Neural cell (in vitro differentiated cells): ENCODE measurements around the gene BMPR1A. TPM values are rescaled to one million over a fixed set of nuclear protein-coding genes. Genes with fewer than 3 reads are reported as not detected.

ENCODE experiments used
- H2AFZ ChIP-seq: fragments of 200-600, 300-800 bp; sonication (generic), shearing (Covaris generic); 2 replicates; pipeline ENCODE4 v1.6.0; 2014; ENCODE audit warnings: low read depth, mild to moderate bottlenecking, antibody characterized with exemption, low read length, moderate library complexity
- H3F3A ChIP-seq: fragments of 200-600 bp; shearing (Covaris generic); 2 replicates; pipeline ENCODE4 v1.6.1; 2016; ENCODE audit warnings: mild to moderate bottlenecking, moderate library complexity, mixed read lengths, antibody characterized with exemption, low read length; ENCODE audit not compliant: insufficient read depth, poor library complexity, severe bottlenecking
- H3K27ac ChIP-seq: fragments of 200-600, 300-800 bp; sonication (generic), shearing (Covaris generic); 2 replicates; pipeline ENCODE4 v1.5.1; 2014; ENCODE audit warnings: mild to moderate bottlenecking, low read length, moderate library complexity
- H3K27me3 ChIP-seq: fragments of 300-800, 200-600 bp; sonication (generic), shearing (Covaris generic); 2 replicates; pipeline ENCODE4 v1.6.0; 2014; ENCODE audit warnings: mild to moderate bottlenecking, low read depth, low read length, moderate library complexity; ENCODE audit not compliant: insufficient read depth
- H3K36me3 ChIP-seq: fragments of 300-800, 200-600 bp; sonication (generic), shearing (Covaris generic); 2 replicates; pipeline ENCODE4 v1.5.1; 2014; ENCODE audit warnings: mild to moderate bottlenecking, antibody characterized with exemption, low read length, moderate library complexity; ENCODE audit not compliant: insufficient read depth
- H3K4me2 ChIP-seq: fragments of 300-800, 200-600 bp; sonication (generic), shearing (Covaris generic); 2 replicates; pipeline ENCODE4 v1.6.0; 2014; ENCODE audit warnings: mild to moderate bottlenecking, low read length
- H3K4me3 ChIP-seq: fragments of 300-800, 200-600 bp; sonication (generic), shearing (Covaris generic); 2 replicates; pipeline ENCODE4 v1.5.1; 2014; ENCODE audit warnings: mild to moderate bottlenecking, low read length, moderate library complexity
- H3K79me2 ChIP-seq: fragments of 200-600 bp; shearing (Covaris generic); replicated peaks from 2 replicates; pipeline ENCODE4 v1.6.0; 2014; ENCODE audit warnings: mild to moderate bottlenecking, low read length, moderate library complexity; ENCODE audit not compliant: insufficient read depth
- H3K9ac ChIP-seq: fragments of 300-800, 200-600 bp; sonication (generic), shearing (Covaris generic); 2 replicates; pipeline ENCODE4 v1.6.1; 2016; ENCODE audit warnings: mild to moderate bottlenecking, low read length, mixed read lengths
- H3K9me2 ChIP-seq: fragments of 200-600 bp; shearing (Covaris generic); 2 replicates; pipeline ENCODE4 v1.6.1; 2016; ENCODE audit warnings: mild to moderate bottlenecking, low read length, mixed read lengths; ENCODE audit not compliant: insufficient read depth
- H3K9me3 ChIP-seq: fragments of 200-600, 300-800 bp; sonication (generic), shearing (Covaris generic); 2 replicates; pipeline ENCODE4 v1.6.1; 2016; ENCODE audit warnings: mild to moderate bottlenecking, mixed run types, low read length, moderate library complexity, mixed read lengths
- H4K20me1 ChIP-seq: fragments of 200-600 bp; shearing (Covaris generic); 2 replicates; pipeline ENCODE4 v1.6.1; 2016; ENCODE audit warnings: mild to moderate bottlenecking, mixed run types; ENCODE audit not compliant: insufficient read depth
- EP300 ChIP-seq: fragments of 450-650 bp; conservative IDR thresholded peaks from 2 replicates; pipeline ENCODE4 v1.6.1; 2014; ENCODE audit warnings: antibody characterized with exemption, mild to moderate bottlenecking, moderate library complexity; ENCODE audit not compliant: poor library complexity, severe bottlenecking
- EZH2 ChIP-seq: fragments of 200-600, 300-800 bp; shearing (Covaris generic), sonication (generic); IDR thresholded peaks from 2 replicates; pipeline ENCODE4 v1.6.1; 2014; ENCODE audit warnings: antibody characterized with exemption, low read length, borderline replicate concordance, mild to moderate bottlenecking; ENCODE audit not compliant: insufficient read depth, poor library complexity, severe bottlenecking
- MXI1 ChIP-seq: fragments of 450-650 bp; conservative IDR thresholded peaks from 2 replicates; pipeline ENCODE4 v1.6.1; 2014; ENCODE audit warnings: antibody characterized with exemption, mild to moderate bottlenecking; ENCODE audit not compliant: poor library complexity, severe bottlenecking
- POLR2AphosphoS5 ChIP-seq: IDR thresholded peaks from 2 replicates; pipeline ENCODE4 v1.6.1; 2012
- RAD21 ChIP-seq: fragments of 450-650 bp; conservative IDR thresholded peaks from 2 replicates; pipeline ENCODE4 v1.6.1; 2014; ENCODE audit warnings: antibody characterized with exemption, mild to moderate bottlenecking, moderate library complexity
- SMC3 ChIP-seq: fragments of 450-650 bp; conservative IDR thresholded peaks from 2 replicates; pipeline ENCODE4 v1.6.1; 2014; ENCODE audit warnings: antibody characterized with exemption, mild to moderate bottlenecking, moderate library complexity; ENCODE audit not compliant: poor library complexity
- TAF1 ChIP-seq: IDR thresholded peaks from 2 replicates; pipeline ENCODE4 v1.6.1; 2012; ENCODE audit warnings: low read depth
- polyA plus RNA-seq: library from polyadenylated mRNA; depleted of rRNA; stranded (reverse); fragments of >200 nt; gene quantifications from 2 replicates; pipeline ENCODE4 v1.2.3, GENCODE V29; 2014
- TF ChIP-seq, protein P1 (sequence below): fragments of 450-650 bp; IDR thresholded peaks from 2 replicates; pipeline ENCODE4 v1.5.1; 2014; ENCODE audit warnings: antibody characterized with exemption, mild to moderate bottlenecking, moderate library complexity; ENCODE audit not compliant: poor library complexity, severe bottlenecking
- TF ChIP-seq, protein P2 (sequence below): IDR thresholded peaks from 2 replicates; pipeline ENCODE4 v1.6.1; 2012; ENCODE audit warnings: borderline replicate concordance

The BMPR1A gene
- polyA plus RNA-seq, 1 donor from 2014 or later = 29.9 TPM

DNA sequence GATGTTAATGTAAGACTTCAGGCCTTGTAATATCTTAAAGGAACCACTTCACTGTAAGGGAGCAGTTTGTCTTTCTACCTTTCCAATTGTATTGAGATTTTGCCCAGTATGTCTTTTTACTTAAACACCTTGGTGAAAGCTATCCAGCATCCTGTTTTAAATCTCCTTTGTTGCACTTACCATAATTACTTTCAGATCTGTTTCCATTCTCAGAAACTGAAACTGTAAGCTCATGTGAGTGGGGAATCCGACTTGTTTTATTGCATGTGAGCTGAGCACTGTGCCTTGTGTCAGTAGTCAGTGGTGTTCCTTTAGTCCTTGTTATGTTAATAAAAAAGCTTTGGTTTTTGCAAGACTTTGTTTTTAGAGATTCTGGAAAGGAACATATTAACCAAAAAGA is 42.2 kb downstream of the BMPR1A start:
- Histone ChIP-seq H2AFZ (no peak overlapping the region), H3K9ac (no peak overlapping the region), H3F3A (no peaks in the 10 kb centered on the region), H3K4me3 (no peak overlapping the region), H3K36me3 (no peaks in the 10 kb centered on the region), H3K9me2 (no peaks in the 10 kb centered on the region), H3K4me2 (no peak overlapping the region), H4K20me1 (no peaks in the 10 kb centered on the region), H3K27ac (no peak overlapping the region), H3K27me3 (no peaks in the 10 kb centered on the region), H3K9me3 (no peaks in the 10 kb centered on the region), H3K79me2 (peaks cover 44% of the 10 kb centered on the region)
- TF ChIP-seq EP300 (no peak), RAD21 (no peak), MXI1 (no peak), TAF1 (no peak), SMC3 (no peak), EZH2 (no peak), POLR2AphosphoS5 (no peak)
- TF ChIP-seq, protein P1, sequence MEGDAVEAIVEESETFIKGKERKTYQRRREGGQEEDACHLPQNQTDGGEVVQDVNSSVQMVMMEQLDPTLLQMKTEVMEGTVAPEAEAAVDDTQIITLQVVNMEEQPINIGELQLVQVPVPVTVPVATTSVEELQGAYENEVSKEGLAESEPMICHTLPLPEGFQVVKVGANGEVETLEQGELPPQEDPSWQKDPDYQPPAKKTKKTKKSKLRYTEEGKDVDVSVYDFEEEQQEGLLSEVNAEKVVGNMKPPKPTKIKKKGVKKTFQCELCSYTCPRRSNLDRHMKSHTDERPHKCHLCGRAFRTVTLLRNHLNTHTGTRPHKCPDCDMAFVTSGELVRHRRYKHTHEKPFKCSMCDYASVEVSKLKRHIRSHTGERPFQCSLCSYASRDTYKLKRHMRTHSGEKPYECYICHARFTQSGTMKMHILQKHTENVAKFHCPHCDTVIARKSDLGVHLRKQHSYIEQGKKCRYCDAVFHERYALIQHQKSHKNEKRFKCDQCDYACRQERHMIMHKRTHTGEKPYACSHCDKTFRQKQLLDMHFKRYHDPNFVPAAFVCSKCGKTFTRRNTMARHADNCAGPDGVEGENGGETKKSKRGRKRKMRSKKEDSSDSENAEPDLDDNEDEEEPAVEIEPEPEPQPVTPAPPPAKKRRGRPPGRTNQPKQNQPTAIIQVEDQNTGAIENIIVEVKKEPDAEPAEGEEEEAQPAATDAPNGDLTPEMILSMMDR = no peak
- TF ChIP-seq, protein P2, sequence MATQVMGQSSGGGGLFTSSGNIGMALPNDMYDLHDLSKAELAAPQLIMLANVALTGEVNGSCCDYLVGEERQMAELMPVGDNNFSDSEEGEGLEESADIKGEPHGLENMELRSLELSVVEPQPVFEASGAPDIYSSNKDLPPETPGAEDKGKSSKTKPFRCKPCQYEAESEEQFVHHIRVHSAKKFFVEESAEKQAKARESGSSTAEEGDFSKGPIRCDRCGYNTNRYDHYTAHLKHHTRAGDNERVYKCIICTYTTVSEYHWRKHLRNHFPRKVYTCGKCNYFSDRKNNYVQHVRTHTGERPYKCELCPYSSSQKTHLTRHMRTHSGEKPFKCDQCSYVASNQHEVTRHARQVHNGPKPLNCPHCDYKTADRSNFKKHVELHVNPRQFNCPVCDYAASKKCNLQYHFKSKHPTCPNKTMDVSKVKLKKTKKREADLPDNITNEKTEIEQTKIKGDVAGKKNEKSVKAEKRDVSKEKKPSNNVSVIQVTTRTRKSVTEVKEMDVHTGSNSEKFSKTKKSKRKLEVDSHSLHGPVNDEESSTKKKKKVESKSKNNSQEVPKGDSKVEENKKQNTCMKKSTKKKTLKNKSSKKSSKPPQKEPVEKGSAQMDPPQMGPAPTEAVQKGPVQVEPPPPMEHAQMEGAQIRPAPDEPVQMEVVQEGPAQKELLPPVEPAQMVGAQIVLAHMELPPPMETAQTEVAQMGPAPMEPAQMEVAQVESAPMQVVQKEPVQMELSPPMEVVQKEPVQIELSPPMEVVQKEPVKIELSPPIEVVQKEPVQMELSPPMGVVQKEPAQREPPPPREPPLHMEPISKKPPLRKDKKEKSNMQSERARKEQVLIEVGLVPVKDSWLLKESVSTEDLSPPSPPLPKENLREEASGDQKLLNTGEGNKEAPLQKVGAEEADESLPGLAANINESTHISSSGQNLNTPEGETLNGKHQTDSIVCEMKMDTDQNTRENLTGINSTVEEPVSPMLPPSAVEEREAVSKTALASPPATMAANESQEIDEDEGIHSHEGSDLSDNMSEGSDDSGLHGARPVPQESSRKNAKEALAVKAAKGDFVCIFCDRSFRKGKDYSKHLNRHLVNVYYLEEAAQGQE = no peak

DNA sequence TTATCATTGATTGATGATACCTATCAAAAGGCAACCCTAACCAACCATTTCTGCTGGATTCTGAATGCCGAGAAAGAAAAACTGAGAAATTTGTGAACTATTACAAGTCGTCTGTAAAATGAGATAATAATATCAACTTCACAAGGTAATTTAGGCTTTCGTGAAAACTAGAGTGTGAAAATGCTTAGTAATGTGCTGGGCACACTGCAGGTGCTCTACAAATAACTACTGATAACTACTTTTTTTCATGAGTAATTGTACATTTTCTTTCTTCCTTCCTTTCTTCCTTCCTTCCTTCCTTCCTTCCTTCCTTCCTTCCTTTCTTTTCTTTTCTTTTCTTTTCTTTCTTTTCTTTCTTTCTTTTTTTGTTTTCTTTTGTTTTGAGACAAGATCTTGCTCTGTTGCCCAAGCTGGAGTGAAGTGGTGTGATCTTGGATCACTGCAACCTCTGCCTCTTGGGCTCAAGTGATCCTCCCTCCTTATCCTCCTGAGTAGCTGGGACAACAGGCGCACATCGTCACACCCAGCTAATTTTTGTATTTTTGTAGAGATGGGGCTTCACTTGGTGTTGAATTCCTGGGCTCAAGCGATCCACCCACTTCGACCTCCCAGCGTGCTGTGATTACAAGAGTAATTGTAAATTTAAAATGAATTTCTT is 42.9 kb downstream of the BMPR1A start:
- no peak overlapping the region for H3K4me2 ChIP-seq
- no peaks in the 10 kb centered on the region for H3K36me3 ChIP-seq
- no peaks in the 10 kb centered on the region for H3K9me3 ChIP-seq
- TF ChIP-seq, protein P2 = no peak
- no peak for TF ChIP-seq SMC3
- TF ChIP-seq, protein P1 = no peak
- TF ChIP-seq RAD21 = no peak
- TF ChIP-seq POLR2AphosphoS5 = no peak
- no peak for TF ChIP-seq EZH2
- no peak for TF ChIP-seq MXI1
- no peak for TF ChIP-seq TAF1
- H4K20me1 ChIP-seq = no peaks in the 10 kb centered on the region
- H3K27me3 ChIP-seq = no peaks in the 10 kb centered on the region
- no peaks in the 10 kb centered on the region for H3F3A ChIP-seq
- H3K9me2 ChIP-seq = no peaks in the 10 kb centered on the region
- no peak overlapping the region for H3K9ac ChIP-seq
- no peak overlapping the region for H3K27ac ChIP-seq
- no peak overlapping the region for H3K4me3 ChIP-seq
- H3K79me2 ChIP-seq = peaks cover 47% of the 10 kb centered on the region
- no peak overlapping the region for H2AFZ ChIP-seq
